ENCODE results near the gene FANCB. TPM values are rescaled to one million over a fixed set of nuclear protein-coding genes. Genes with fewer than 3 reads are reported as not detected.

Gene FANCB
- total and polyA plus RNA-seq, 2 of the 8 experiments (the other 6 are each of a cell fraction or from before 2014, with no cell fraction given) = 1.9 to 13.8 TPM

DNA sequence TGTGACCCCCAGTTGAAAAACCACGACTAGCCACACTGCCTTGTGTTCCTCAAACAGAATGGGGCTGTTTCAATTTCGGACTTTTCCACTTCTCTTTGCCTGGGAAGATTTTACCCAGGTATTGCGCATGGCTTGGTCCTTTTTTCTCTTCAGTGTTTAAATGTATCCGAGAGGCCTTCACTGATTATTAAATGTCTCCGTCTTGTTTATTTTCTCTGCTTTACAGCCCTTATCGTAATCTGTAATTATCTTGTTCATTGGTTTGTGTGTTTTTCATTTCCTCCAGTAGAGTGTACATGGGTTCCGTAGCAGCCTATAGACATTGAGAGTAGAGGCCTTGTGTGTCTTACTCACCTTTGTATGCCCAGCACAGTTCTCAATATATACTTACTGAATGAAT lies 2.8 kb upstream of the FANCB start:
- peak; percentile 58 for FAIRE-seq
- CTCF ChIA-PET (ENCODE audit: partially characterized antibody) = no interaction called here

More for the DNA sequence above, 2.8 kb upstream of the FANCB start:
- Histone ChIP-seq H2BK5ac (ENCODE audit: low read depth, low read length) (no peak overlapping the region), H3K14ac (ENCODE audit: insufficient read length) (no peak overlapping the region), H2AFZ (ENCODE audit: low read length) (no peak overlapping the region), H3K9ac (replicated peaks in 1 of 4; ENCODE audit: extremely low read depth in 1 of 4, low read depth in 3 of 4, low read length in 3 of 4) (no peak overlapping the region), H3K79me1 (ENCODE audit: low read depth, low read length) (no peaks in the 10 kb centered on the region), H3K27ac (ENCODE audit: low read depth, low read length) (no peak overlapping the region), H3K23me2 (ENCODE audit: low read depth, low read length) (0 out of 2 replicates have a peak, but pooled peaks cover 5% of the 10 kb centered on the region), H3K4me1 (replicated peaks in 1 of 4; ENCODE audit: control insufficient read depth in 3 of 4, insufficient read depth in 4 of 4, low read length in 3 of 4) (no peaks in the 10 kb centered on the region), H2BK120ac (replicated peaks; ENCODE audit: low read depth, low read length) (no peak overlapping the region), H2AK5ac (ENCODE audit: low read depth, low read length) (no peak overlapping the region), H3K36me3 (ENCODE audit: control insufficient read depth in 2 of 4, insufficient read depth in 4 of 4, low read length in 3 of 4) (no peaks in the 10 kb centered on the region), H4K8ac (ENCODE audit: extremely low read depth, insufficient read depth, low read length) (no peak overlapping the region), H4K91ac (replicated peaks; ENCODE audit: insufficient read length, low read length) (no peak overlapping the region), H2BK20ac (ENCODE audit: low read length) (no peak overlapping the region), H4K5ac (ENCODE audit: insufficient read length, low read depth, low read length) (no peak overlapping the region), H3K56ac (replicated peaks; ENCODE audit: insufficient read length, low read depth, low read length) (no peak overlapping the region), H3K4me3 (ENCODE audit: extremely low read depth in 1 of 4, insufficient read depth in 2 of 4, low read depth in 3 of 4, low read length in 4 of 4) (no peak overlapping the region), H3K4me2 (ENCODE audit: insufficient read depth in 1 of 2, low read depth in 2 of 2, low read length in 2 of 2) (no peak overlapping the region), H3K4ac (replicated peaks; ENCODE audit: insufficient read length, low read depth, low read length) (no peak overlapping the region), H3K9me3 (ENCODE audit: insufficient read depth in 2 of 2, low read depth in 1 of 2, low read length in 1 of 2) (no peaks in the 10 kb centered on the region), H3K79me2 (ENCODE audit: control insufficient read depth in 1 of 2, insufficient read depth in 2 of 2, low read length in 2 of 2) (peaks cover 0 to 34% of the 10 kb centered on the region in 2 experiments; a peak in 2 of 4 replicates), H3K18ac (ENCODE audit: extremely low read depth, low read length) (no peak overlapping the region), H3K23ac (ENCODE audit: insufficient read length) (no peak overlapping the region), H3K27me3 (replicated peaks in 1 of 4; ENCODE audit: control insufficient read depth in 3 of 4, extremely low read depth in 1 of 4, insufficient read depth in 3 of 4, low read length in 3 of 4) (no peaks in the 10 kb centered on the region), H2BK15ac (ENCODE audit: low read length) (no peak overlapping the region), H4K20me1 (replicated peaks in 1 of 2; ENCODE audit: control insufficient read depth in 1 of 2, insufficient read depth in 2 of 2, low read length in 2 of 2) (no peaks in the 10 kb centered on the region), H2BK12ac (ENCODE audit: low read depth, low read length) (no peak overlapping the region)
- WGBS, 2 experiments (ENCODE audit: extremely low coverage in 1 of 2, insufficient coverage in 1 of 2, insufficient read length in 1 of 2, insufficient replicate concordance in 2 of 2, low coverage in 1 of 2, low lambda C conversion rate in 2 of 2, missing lambda C conversion rate in 1 of 2) = 92% methylated on average over 7 of the region's 7 CpGs; no CpG with 5 or more reads in 1 of the 2 experiments
- POLR2A ChIA-PET (ENCODE audit: partially characterized antibody) = no interaction called here
- TF ChIP-seq SP1 (IDR thresholded peaks at IDR 0.05; ENCODE audit: low read depth, low read length) (no peak), BACH1 (IDR thresholded peaks at IDR 0.05; ENCODE audit: low read length) (no peak), FOSL1 (IDR thresholded peaks at IDR 0.05; ENCODE audit: insufficient read depth, low read depth, low read length) (no peak), SIX5 (IDR thresholded peaks at IDR 0.05; ENCODE audit: low read depth, low read length) (no peak), CHD2 (IDR thresholded peaks at IDR 0.05; ENCODE audit: low read length) (no peak), RBBP5 (IDR thresholded peaks at IDR 0.05; ENCODE audit: borderline replicate concordance, low read depth, low read length) (no peak), CHD1 (IDR thresholded peaks at IDR 0.05; ENCODE audit: low read depth, low read length) (no peak), TAF7 (optimal IDR thresholded peaks at IDR 0.05; ENCODE audit: borderline replicate concordance, low read depth, low read length) (no peak), POLR2AphosphoS5 (IDR thresholded peaks at IDR 0.05; ENCODE audit: low read depth, low read length) (no peak), RXRA (IDR thresholded peaks at IDR 0.05; ENCODE audit: insufficient read depth, low read depth, low read length) (no peak), HDAC2 (IDR thresholded peaks at IDR 0.05; ENCODE audit: borderline replicate concordance in 1 of 2, low read depth in 2 of 2, low read length in 2 of 2) (no peak), BRCA1 (IDR thresholded peaks at IDR 0.05; ENCODE audit: low read depth, low read length) (no peak), KDM1A (IDR thresholded peaks at IDR 0.05; ENCODE audit: borderline replicate concordance, low read length) (no peak)
- TF ChIP-seq, protein P1, sequence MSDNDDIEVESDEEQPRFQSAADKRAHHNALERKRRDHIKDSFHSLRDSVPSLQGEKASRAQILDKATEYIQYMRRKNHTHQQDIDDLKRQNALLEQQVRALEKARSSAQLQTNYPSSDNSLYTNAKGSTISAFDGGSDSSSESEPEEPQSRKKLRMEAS (IDR thresholded peaks at IDR 0.05) = no peak
- DNase-seq (ENCODE audit: low read depth in 1 of 2, low spot score in 2 of 2) = no peak

Data from H1 (cell line).